ENCODE results near the gene RTRAF.

DNA sequence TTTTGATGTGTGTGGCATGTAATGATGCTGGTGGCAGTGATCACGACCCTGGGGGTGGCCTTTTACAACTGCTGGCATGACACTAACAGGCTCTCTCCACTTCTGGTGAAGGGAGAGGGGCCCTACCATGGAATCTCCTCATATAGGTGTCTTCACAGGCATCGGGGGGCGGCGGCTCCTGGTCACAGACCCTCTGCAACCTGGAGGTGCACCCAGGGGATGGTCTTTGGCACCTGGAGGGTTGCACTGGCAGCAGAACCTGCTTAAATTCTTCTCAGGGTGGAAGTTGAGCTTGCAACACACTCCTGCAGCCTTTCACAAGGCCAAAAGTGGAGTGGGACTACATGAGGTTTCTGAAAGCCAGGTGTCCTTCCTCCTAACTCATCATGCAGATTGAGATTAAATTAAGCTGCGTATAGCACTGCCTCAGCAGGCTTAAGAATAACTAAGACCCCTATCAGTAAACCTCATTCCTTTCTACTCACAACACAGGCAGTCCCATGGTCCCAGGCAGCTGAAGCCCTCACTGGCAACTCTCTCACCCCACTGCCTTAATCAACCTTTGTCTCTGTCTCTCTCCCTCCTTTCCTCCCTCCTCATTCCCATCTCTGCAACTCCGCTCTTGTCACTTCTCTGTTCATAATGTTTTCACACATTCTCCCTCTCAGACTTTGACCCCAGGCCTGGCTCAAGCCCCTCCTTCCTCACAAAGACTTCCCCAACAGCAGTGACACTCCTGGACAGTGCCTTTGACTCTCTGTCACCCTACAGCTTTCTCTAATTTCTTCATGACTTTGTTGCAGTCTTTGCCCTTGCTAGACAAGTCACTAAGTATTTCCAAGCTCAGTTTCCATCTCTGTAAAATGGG lies 60.6 kb downstream of the RTRAF start:
- TF ChIP-seq, protein P1, sequence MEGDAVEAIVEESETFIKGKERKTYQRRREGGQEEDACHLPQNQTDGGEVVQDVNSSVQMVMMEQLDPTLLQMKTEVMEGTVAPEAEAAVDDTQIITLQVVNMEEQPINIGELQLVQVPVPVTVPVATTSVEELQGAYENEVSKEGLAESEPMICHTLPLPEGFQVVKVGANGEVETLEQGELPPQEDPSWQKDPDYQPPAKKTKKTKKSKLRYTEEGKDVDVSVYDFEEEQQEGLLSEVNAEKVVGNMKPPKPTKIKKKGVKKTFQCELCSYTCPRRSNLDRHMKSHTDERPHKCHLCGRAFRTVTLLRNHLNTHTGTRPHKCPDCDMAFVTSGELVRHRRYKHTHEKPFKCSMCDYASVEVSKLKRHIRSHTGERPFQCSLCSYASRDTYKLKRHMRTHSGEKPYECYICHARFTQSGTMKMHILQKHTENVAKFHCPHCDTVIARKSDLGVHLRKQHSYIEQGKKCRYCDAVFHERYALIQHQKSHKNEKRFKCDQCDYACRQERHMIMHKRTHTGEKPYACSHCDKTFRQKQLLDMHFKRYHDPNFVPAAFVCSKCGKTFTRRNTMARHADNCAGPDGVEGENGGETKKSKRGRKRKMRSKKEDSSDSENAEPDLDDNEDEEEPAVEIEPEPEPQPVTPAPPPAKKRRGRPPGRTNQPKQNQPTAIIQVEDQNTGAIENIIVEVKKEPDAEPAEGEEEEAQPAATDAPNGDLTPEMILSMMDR (IDR thresholded peaks at IDR 0.05) = no peak
- no peak for TF ChIP-seq ZFX (IDR thresholded peaks at IDR 0.05; ENCODE audit: borderline replicate concordance)
